K562 (cell line): ENCODE data around the gene BCR. TPM values are rescaled to one million over a fixed set of nuclear protein-coding genes. Genes with fewer than 3 reads are reported as not detected.
A peak's percentile ranks its signal among the peaks of the same experiment; 100 is the strongest.

Experiments
- ATAC-seq: fragments of 200-7000 bp; cut with Tn5 transposase; 3 replicates; pipeline ENCODE4 v1.9.1; 2020; ENCODE audit warnings: moderate library complexity
- BruUV-seq: library from RNA; stranded (reverse); fragments of 400-500 nt; replicated peaks from 2 replicates; lab custom pipeline; 2021; lab: Mats Ljungman, UMichigan
- CTCF ChIA-PET: fragments of 300-600 bp; formaldehyde crosslinking; extraction: SDS; loops from one replicate; lab custom pipeline; 2021; ENCODE audit warnings: low intra/inter-chr PET ratio; lab: Yijun Ruan, JAX
- POLR2A ChIA-PET: fragments of 300-600, 350-650 bp; sonication (Branson Sonifier 250); formaldehyde crosslinking; extraction: SDS; loops from one replicate; lab custom pipeline; 2021; ENCODE audit warnings: antibody characterized with exemption, inconsistent platforms; lab: Yijun Ruan, JAX
- DNase-seq, 4 experiments: peaks; one replicate each; pipeline versions ENCODE4 v3.0.0 to v3.0.0-alpha.2; 2011 to 2018; ENCODE audit warnings: low spot score in 3 of 4, mixed read lengths in 3 of 4; ENCODE audit errors: extremely low read depth in 1 of 4
- FAIRE-seq: peaks from 2 replicates; lab custom pipeline; 2011; peaks lifted over from hg19 to GRCh38; lab: Jason Lieb, UNC
- H2AFZ ChIP-seq: 2 replicates; pipeline ENCODE4 v1.6.0; 2011; ENCODE audit warnings: low read depth, low read length, control low read depth, inconsistent platforms
- H3K27ac ChIP-seq: fragments of 200-600 bp; 3 replicates; pipeline ENCODE4 v1.8.0; 2011; ENCODE audit warnings: low read depth, mild to moderate bottlenecking, control low read depth, inconsistent platforms, low read length, moderate library complexity, mixed read lengths; ENCODE audit errors: extremely low read depth
- H3K27me3 ChIP-seq, 2 experiments: fragments of 300-600 bp in 1 of 2; 2 replicates in 1 of 2; 3 replicates in 1 of 2; pipeline versions ENCODE4 v1.6.0 to v1.8.0; 2011; ENCODE audit warnings: inconsistent platforms in 2 of 2, low read length in 2 of 2, mild to moderate bottlenecking in 1 of 2, mixed read lengths in 1 of 2, moderate library complexity in 1 of 2; ENCODE audit not compliant: control insufficient read depth in 2 of 2, insufficient read depth in 2 of 2
- H3K36me3 ChIP-seq: fragments of 300-600 bp; 3 replicates; pipeline ENCODE4 v1.8.0; 2011; ENCODE audit warnings: mild to moderate bottlenecking, low read length, inconsistent platforms; ENCODE audit not compliant: control insufficient read depth, insufficient read depth
- H3K4me1 ChIP-seq, 2 experiments: fragments of 200-600 bp in 1 of 2; replicated peaks in 1 of 2; 2 replicates in 1 of 2; 3 replicates in 1 of 2; pipeline versions ENCODE4 v1.5.1 to v1.8.0; 2011; ENCODE audit warnings: inconsistent platforms in 2 of 2, low read length in 2 of 2, mild to moderate bottlenecking in 1 of 2, mixed read lengths in 1 of 2, moderate library complexity in 1 of 2; ENCODE audit not compliant: control insufficient read depth in 2 of 2, insufficient read depth in 2 of 2
- H3K4me2 ChIP-seq: 2 replicates; pipeline ENCODE4 v1.6.1; 2011; ENCODE audit warnings: low read length, control low read depth, inconsistent platforms, mixed read lengths; ENCODE audit not compliant: insufficient read depth
- H3K4me3 ChIP-seq: fragments of 200-600 bp; sonication (generic), shearing (Covaris generic); 2 replicates; pipeline ENCODE4 v1.5.1; 2016; ENCODE audit warnings: control low read depth, inconsistent platforms
- H3K79me2 ChIP-seq: fragments of 200-600 bp; 3 replicates; pipeline ENCODE4 v1.8.0; 2011; ENCODE audit warnings: low read length, inconsistent platforms; ENCODE audit not compliant: control insufficient read depth, insufficient read depth
- H3K9ac ChIP-seq, 2 experiments: 2 replicates each; pipeline versions ENCODE4 v1.6.0 to v1.6.1; 2011; ENCODE audit warnings: low read depth in 2 of 2, low read length in 2 of 2, control low read depth in 1 of 2, inconsistent platforms in 1 of 2, mild to moderate bottlenecking in 1 of 2, mixed read lengths in 1 of 2; ENCODE audit not compliant: insufficient read depth in 1 of 2
- H3K9me1 ChIP-seq: one replicate; pipeline ENCODE4 v1.6.0; 2011; ENCODE audit warnings: inconsistent platforms, mild to moderate bottlenecking, low read length, moderate library complexity; ENCODE audit not compliant: control insufficient read depth, insufficient read depth
- H3K9me3 ChIP-seq: replicated peaks from 2 replicates; pipeline ENCODE4 v1.5.1; 2011; ENCODE audit warnings: low read depth, low read length, inconsistent platforms; ENCODE audit not compliant: control insufficient read depth, insufficient read depth
- H4K20me1 ChIP-seq: replicated peaks from 2 replicates; pipeline ENCODE4 v1.6.1; 2011; ENCODE audit warnings: low read length, inconsistent platforms, mixed read lengths; ENCODE audit not compliant: control insufficient read depth, insufficient read depth
- RFX1 ChIP-seq: fragments of 450-650 bp; IDR thresholded peaks from 2 replicates; pipeline ENCODE4 v1.6.1; 2016; ENCODE audit warnings: mild to moderate bottlenecking, moderate library complexity
- ZNF384 ChIP-seq: IDR thresholded peaks from 2 replicates; pipeline ENCODE4 v1.6.1; 2012; ENCODE audit warnings: low read depth, low read length, improper control_type of control experiment
- WGBS: fragments of 100-300 bp; shearing (Covaris generic); methylation state at CpG from one replicate; pipeline ENCODE4 v1.1.6; 2016; ENCODE audit warnings: low coverage, mixed read lengths; ENCODE audit not compliant: insufficient coverage; ENCODE audit errors: missing lambda C conversion rate; 5-methylcytosine and 5-hydroxymethylcytosine counted together
- in situ Hi-C: fragments of 300-500 bp; cut with MboI; formaldehyde crosslinking; loops from 4 replicates; pipeline ENCODE4 v1.15.0; 2018; ENCODE audit warnings: inconsistent platforms, mixed read lengths
- intact Hi-C: fragments of 100-400 bp; cut with micrococcal nuclease; formaldehyde crosslinking; loops from 2 replicates; pipeline ENCODE4 v1.14.2; 2022
- polyA plus RNA-seq, 8 experiments: library from polyadenylated mRNA; depleted of rRNA in 4 of 8; stranded (reverse) in 5 of 8; unstranded in 3 of 8; fragments of >200 nt; fragmentation: Nextera tagmentation in 2 of 8; fragmentation: Illumina TruSeq in 1 of 8; extraction: Ambion mirVana in 2 of 8; extraction: Trizol in 1 of 8; gene quantifications; 2 replicates each; pipeline versions ENCODE4 v1.2.1 to v1.2.3, GENCODE V29; 2011 to 2014; ENCODE audit warnings: inconsistent platforms in 1 of 8, missing spikeins in 1 of 8
- total RNA-seq, 7 experiments: library from RNA; depleted of rRNA in 6 of 7; stranded (reverse); fragments of >200 nt in 6 of 7; fragmentation: Illumina TruSeq in 2 of 7; extraction: Trizol in 2 of 7; gene quantifications; 2 replicates each; pipeline versions ENCODE4 v1.2.1 to v1.2.3, GENCODE V29; 2011 to 2021; ENCODE audit warnings: low replicate concordance in 1 of 7
- TF ChIP-seq, protein P1 (sequence below), 2 experiments: fragments of 450-650 bp in 1 of 2; sonication (generic) in 1 of 2; formaldehyde crosslinking; conservative IDR thresholded peaks; 2 replicates each; pipeline versions ENCODE4 v1.4.0 to v1.8.1; 2020 to 2022; ENCODE audit warnings: mild to moderate bottlenecking in 1 of 2, missing genetic modification reagents in 1 of 2
- TF ChIP-seq, protein P2 (sequence below): sonication (generic); formaldehyde crosslinking; IDR thresholded peaks from 2 replicates; pipeline ENCODE4 v1.8.1; 2023; ENCODE audit warnings: mild to moderate bottlenecking, missing genetic modification reagents, moderate library complexity
- TF ChIP-seq, protein P3 (sequence below): fragments of 450-650 bp; IDR thresholded peaks from one replicate; pipeline ENCODE4 v1.6.1; 2018; ENCODE audit warnings: mild to moderate bottlenecking, moderate library complexity; ENCODE audit not compliant: partially characterized antibody

BCR gene
- total and polyA plus RNA-seq, 9 of the 15 experiments (the other 6 are each of a cell fraction or from before 2014, with no cell fraction given): 0.41 to 150 (median 45.6) TPM

DNA sequence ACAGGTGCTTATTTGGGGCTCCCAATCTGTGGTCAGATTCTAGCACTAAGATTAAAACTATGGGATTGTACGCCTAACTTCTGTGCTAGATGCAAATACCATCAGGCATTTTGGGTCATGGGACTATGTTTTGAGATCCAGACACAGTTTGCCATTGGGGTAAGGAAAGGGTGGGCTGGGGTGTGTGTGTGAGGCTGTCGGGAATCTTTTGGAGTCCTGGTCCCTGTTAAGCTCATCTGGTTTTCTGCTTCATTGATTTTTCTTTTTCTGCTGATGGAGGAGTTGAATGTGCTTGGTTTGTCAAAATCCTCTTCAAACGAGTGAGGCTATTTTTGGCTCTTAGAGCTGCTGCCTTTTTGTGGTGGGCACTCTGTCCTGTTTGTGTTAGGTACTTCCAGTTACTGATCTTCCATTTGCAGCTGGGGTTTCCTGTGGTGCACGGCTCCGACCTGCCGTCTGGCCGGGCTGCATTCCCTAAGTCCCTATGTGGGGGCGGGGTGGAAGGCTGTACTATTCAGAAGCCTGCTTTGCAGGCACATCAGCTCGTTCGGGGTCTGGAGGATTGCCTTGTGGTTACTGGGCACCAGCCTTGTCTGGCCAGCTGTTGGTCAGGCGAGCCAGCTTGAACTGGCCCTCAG lies 2.9 kb downstream of the BCR start:
- Histone ChIP-seq H3K4me2 (peak overlapping the region; percentile 80), H3K9me1 (peaks cover 50% of the 10 kb centered on the region), H2AFZ (no peak overlapping the region), H3K36me3 (peaks cover 57% of the 10 kb centered on the region), H4K20me1 (peaks cover 53% of the 10 kb centered on the region), H3K79me2 (peaks cover 75% of the 10 kb centered on the region)
- intact Hi-C loops: loop anchor here (1.0 to 2.0 kb wide), 2 partner anchors 38 to 41 kb away; no protein-coding TSS in a partner anchor
- peak; percentile 59 to 97 (median 94) for DNase-seq
- CTCF ChIA-PET: interaction anchor here (0.7 kb wide), 1 partner anchor 233 kb away, joined by 3 read pairs; no protein-coding TSS in a partner anchor
- in situ Hi-C loops: no loop called here
- POLR2A ChIA-PET: interaction anchor here (0.5 to 86.5 kb wide), 17 partner anchors 3 to 1428 kb away, joined by 3 to 3476 read pairs (median 6); partner anchors contain the start of genes BCR, RAB36 and RSPH14
- TF ChIP-seq RFX1 (no peak), ZNF384 (no peak)
- TF ChIP-seq, protein P1, sequence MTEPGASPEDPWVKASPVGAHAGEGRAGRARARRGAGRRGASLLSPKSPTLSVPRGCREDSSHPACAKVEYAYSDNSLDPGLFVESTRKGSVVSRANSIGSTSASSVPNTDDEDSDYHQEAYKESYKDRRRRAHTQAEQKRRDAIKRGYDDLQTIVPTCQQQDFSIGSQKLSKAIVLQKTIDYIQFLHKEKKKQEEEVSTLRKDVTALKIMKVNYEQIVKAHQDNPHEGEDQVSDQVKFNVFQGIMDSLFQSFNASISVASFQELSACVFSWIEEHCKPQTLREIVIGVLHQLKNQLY (CRISPR knock-in tag; conservative IDR thresholded peaks at IDR 0.05): peak in 1 of 2 experiments; percentile 79; a peak in 2 of 4 replicates
- TF ChIP-seq, protein P2, sequence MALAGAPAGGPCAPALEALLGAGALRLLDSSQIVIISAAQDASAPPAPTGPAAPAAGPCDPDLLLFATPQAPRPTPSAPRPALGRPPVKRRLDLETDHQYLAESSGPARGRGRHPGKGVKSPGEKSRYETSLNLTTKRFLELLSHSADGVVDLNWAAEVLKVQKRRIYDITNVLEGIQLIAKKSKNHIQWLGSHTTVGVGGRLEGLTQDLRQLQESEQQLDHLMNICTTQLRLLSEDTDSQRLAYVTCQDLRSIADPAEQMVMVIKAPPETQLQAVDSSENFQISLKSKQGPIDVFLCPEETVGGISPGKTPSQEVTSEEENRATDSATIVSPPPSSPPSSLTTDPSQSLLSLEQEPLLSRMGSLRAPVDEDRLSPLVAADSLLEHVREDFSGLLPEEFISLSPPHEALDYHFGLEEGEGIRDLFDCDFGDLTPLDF: peak; percentile 11; the same call in 1 of the 2 replicates
- TF ChIP-seq, protein P3, sequence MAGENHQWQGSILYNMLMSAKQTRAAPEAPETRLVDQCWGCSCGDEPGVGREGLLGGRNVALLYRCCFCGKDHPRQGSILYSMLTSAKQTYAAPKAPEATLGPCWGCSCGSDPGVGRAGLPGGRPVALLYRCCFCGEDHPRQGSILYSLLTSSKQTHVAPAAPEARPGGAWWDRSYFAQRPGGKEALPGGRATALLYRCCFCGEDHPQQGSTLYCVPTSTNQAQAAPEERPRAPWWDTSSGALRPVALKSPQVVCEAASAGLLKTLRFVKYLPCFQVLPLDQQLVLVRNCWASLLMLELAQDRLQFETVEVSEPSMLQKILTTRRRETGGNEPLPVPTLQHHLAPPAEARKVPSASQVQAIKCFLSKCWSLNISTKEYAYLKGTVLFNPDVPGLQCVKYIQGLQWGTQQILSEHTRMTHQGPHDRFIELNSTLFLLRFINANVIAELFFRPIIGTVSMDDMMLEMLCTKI: no peak
- TF ChIP-seq, all 486 proteins: peak for 2
- Histone ChIP-seq H3K9ac (peak overlapping the region; percentile 62 to 95), H3K27me3 (no peaks in the 10 kb centered on the region), H3K27ac (peak overlapping the region; percentile 0; the same call in 1 of the 3 replicates), H3K4me1 (peaks cover 69 to 73% of the 10 kb centered on the region in 2 experiments), H3K4me3 (peak overlapping the region; percentile 46), H3K9me3 (no peaks in the 10 kb centered on the region)
- ATAC-seq (peak; percentile 39), FAIRE-seq (peak; percentile 48)
- no TSS peak for BruUV-seq
- 10% methylated on average over 11 of the region's 11 CpGs for WGBS
